ENCODE results near the gene ACTRT3. TPM values are rescaled to one million over a fixed set of nuclear protein-coding genes. Genes with fewer than 3 reads are reported as not detected.
"Not testable (repeated sequence)": the region's sequence is repeated elsewhere in the genome, so short reads cannot be mapped to it uniquely, and the experiment has no call there.

The ACTRT3 gene
- total and polyA plus RNA-seq, 4 experiments from 2014 or later: 0.09 to 0.17 TPM; not detected in 2

DNA sequence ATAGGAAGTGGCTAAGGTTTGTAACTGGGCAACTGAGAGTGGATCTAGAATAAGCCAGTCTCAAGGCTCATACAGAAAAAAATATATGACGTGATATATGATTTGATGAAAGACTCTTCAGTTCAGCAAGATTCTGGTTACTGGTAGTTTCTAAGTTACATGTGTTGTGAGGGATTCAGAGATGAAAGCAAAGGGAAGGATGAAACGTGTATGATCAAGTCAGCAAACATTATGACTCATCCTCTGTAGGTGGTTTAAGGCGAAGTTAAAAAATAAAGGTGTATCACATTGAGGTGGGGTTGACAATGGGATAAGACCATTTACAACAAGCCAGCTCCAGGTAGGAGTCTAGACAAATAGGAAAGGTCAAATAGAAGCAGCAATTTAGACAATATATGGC is 20.7 kb downstream of the ACTRT3 start:
- intact Hi-C loops (cut with micrococcal nuclease): loop anchor here (10.0 kb wide), 1 partner anchor 884 kb away; no protein-coding TSS in a partner anchor
- Histone ChIP-seq H3K4me1 (ENCODE audit: insufficient read depth, low read length) (no peaks in the 10 kb centered on the region), H3K36me3 (ENCODE audit: insufficient read depth, low read length) (no peaks in the 10 kb centered on the region), H3K4me3 (ENCODE audit: low read length in 2 of 2) (no peak overlapping the region), H3K27me3 (ENCODE audit: insufficient read depth, low read length) (no peaks in the 10 kb centered on the region), H3K9me3 (ENCODE audit: control insufficient read depth in 1 of 2, low read length in 2 of 2) (no peaks in the 10 kb centered on the region), H3K27ac (ENCODE audit: low read depth, low read length) (no peak overlapping the region)
- Mint-ChIP-seq H3K36me3 (no peaks in the 10 kb centered on the region), H3K27me3 (peaks cover 29 to 31% of the 10 kb centered on the region in 2 donors), H3K9me3 (no peaks in the 10 kb centered on the region), H3K4me1 (peaks cover 0 to 4% (median 0%) of the 10 kb centered on the region in 4 donors), H3K27ac (no peak overlapping the region), H3K4me3 (no peak overlapping the region)
- DNase-seq: no peak
- ChIA-PET CTCF (ENCODE audit: partially characterized antibody) (no interaction called here), POLR2A (ENCODE audit: partially characterized antibody) (no interaction called here)

GRCh38 chr3:169746924-169747323 is 22.4 kb downstream of the ACTRT3 start:
- no peaks in the 10 kb centered on the region for H3K36me3 ChIP-seq (ENCODE audit: insufficient read depth, low read length)
- no peak overlapping the region for H3K4me3 Mint-ChIP-seq
- POLR2A ChIA-PET (ENCODE audit: partially characterized antibody): no interaction called here
- peaks cover 0 to 4% (median 0%) of the 10 kb centered on the region in 4 donors for H3K4me1 Mint-ChIP-seq
- H3K36me3 Mint-ChIP-seq: no peaks in the 10 kb centered on the region
- intact Hi-C loops (cut with micrococcal nuclease): loop anchor here (10.0 kb wide), 1 partner anchor 882 kb away; no protein-coding TSS in a partner anchor
- H3K9me3 Mint-ChIP-seq: no peaks in the 10 kb centered on the region
- no peaks in the 10 kb centered on the region for H3K9me3 ChIP-seq (ENCODE audit: control insufficient read depth in 1 of 2, low read length in 2 of 2)
- H3K27ac ChIP-seq (ENCODE audit: low read depth, low read length): no peak overlapping the region
- no peaks in the 10 kb centered on the region for H3K27me3 ChIP-seq (ENCODE audit: insufficient read depth, low read length)
- DNase-seq: no peak
- CTCF ChIA-PET (ENCODE audit: partially characterized antibody): no interaction called here
- H3K27ac Mint-ChIP-seq: no peak overlapping the region
- H3K27me3 Mint-ChIP-seq: peaks cover 25 to 30% of the 10 kb centered on the region in 2 donors
- no peaks in the 10 kb centered on the region for H3K4me1 ChIP-seq (ENCODE audit: insufficient read depth, low read length)
- no peak overlapping the region for H3K4me3 ChIP-seq (ENCODE audit: low read length in 2 of 2)

DNA sequence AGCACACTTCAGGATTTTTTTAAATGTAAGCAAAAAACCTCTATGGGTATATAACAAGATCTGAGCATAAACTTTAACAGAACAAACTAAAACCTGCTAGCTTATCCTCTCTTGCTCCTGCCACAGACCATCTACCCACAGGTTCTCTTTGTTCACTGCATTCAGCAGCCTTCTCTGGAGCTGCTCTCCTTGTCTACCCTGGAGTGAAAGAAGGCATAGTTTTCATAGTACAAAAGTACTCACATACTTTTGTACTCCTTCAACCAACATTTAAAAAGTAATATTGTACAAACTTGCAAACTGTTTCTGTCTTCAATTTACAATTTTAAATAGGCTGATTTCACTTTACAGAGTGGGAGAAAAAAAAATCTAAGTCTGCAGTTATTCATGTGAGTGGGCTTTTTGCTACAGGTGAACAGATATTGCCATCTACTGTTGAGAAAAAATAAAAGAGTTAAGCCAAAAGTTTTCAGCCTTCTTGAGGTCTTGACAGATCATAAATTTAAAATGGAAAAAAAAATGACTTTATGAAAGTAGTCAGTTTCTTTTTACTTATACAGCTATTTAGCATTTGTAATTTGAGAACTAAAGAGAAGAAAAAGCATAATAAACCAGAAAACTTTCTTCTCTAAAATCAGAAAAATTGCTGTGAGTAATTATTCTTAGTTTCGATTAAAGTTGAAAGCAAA is 24.9 kb downstream of the ACTRT3 start:
- DNase-seq: no peak
- Histone ChIP-seq H3K9me3 (ENCODE audit: control insufficient read depth in 1 of 2, low read length in 2 of 2) (no peaks in the 10 kb centered on the region), H3K4me1 (ENCODE audit: insufficient read depth, low read length) (no peaks in the 10 kb centered on the region), H3K4me3 (ENCODE audit: low read length in 2 of 2) (no peak overlapping the region), H3K36me3 (ENCODE audit: insufficient read depth, low read length) (no peaks in the 10 kb centered on the region), H3K27ac (ENCODE audit: low read depth, low read length) (no peak overlapping the region), H3K27me3 (ENCODE audit: insufficient read depth, low read length) (no peaks in the 10 kb centered on the region)
- Mint-ChIP-seq H3K27me3 (peaks cover 23 to 29% of the 10 kb centered on the region in 2 donors), H3K36me3 (no peaks in the 10 kb centered on the region), H3K4me3 (no peak overlapping the region), H3K9me3 (no peaks in the 10 kb centered on the region), H3K4me1 (peaks cover 0 to 4% (median 0%) of the 10 kb centered on the region in 4 donors), H3K27ac (no peak overlapping the region)
- ChIA-PET POLR2A (ENCODE audit: partially characterized antibody) (no interaction called here), CTCF (ENCODE audit: partially characterized antibody) (interaction anchor here (1.2 to 1.9 kb wide), 2 partner anchors 597 to 879 kb away, joined by 4 to 5 read pairs; no protein-coding TSS in a partner anchor)
- intact Hi-C loops (cut with micrococcal nuclease): loop anchor here (5.0 to 10.0 kb wide), 2 partner anchors 597 to 880 kb away; no protein-coding TSS in a partner anchor

GRCh38 chr3:169739067-169739466 is 30.3 kb downstream of the ACTRT3 start:
- H3K4me1 Mint-ChIP-seq: no peaks in the 10 kb centered on the region
- Histone ChIP-seq H3K27me3 (ENCODE audit: insufficient read depth, low read length) (no peaks in the 10 kb centered on the region), H3K4me1 (ENCODE audit: insufficient read depth, low read length) (no peaks in the 10 kb centered on the region), H3K36me3 (ENCODE audit: insufficient read depth, low read length) (no peaks in the 10 kb centered on the region), H3K4me3 (ENCODE audit: low read length in 2 of 2) (no peak overlapping the region), H3K27ac (ENCODE audit: low read depth, low read length) (no peak overlapping the region), H3K9me3 (ENCODE audit: control insufficient read depth in 1 of 2, low read length in 2 of 2) (no peaks in the 10 kb centered on the region)
- CTCF ChIA-PET (ENCODE audit: partially characterized antibody): no interaction called here
- H3K27ac Mint-ChIP-seq: no peak overlapping the region
- intact Hi-C loops (cut with micrococcal nuclease): no loop called here
- POLR2A ChIA-PET (ENCODE audit: partially characterized antibody): interaction anchor here (0.8 kb wide), 1 partner anchor 25 kb away, joined by 3 read pairs; no protein-coding TSS in a partner anchor
- peaks cover 4 to 30% (median 16%) of the 10 kb centered on the region in 8 donors for H3K9me3 Mint-ChIP-seq
- DNase-seq: no peak
- H3K36me3 Mint-ChIP-seq: peaks cover 0 to 1% of the 10 kb centered on the region in 2 donors
- no peak overlapping the region for H3K4me3 Mint-ChIP-seq
- H3K27me3 Mint-ChIP-seq: peaks cover 10 to 12% of the 10 kb centered on the region in 2 donors

- H3K4me3 Mint-ChIP-seq; H3K36me3 ChIP-seq (ENCODE audit: insufficient read depth, low read length); POLR2A ChIA-PET (ENCODE audit: partially characterized antibody); H3K36me3 Mint-ChIP-seq; H3K27ac Mint-ChIP-seq; H3K4me1 Mint-ChIP-seq; H3K27me3 ChIP-seq (ENCODE audit: insufficient read depth, low read length); DNase-seq; intact Hi-C loops (cut with micrococcal nuclease); H3K4me3 ChIP-seq (ENCODE audit: low read length in 2 of 2); H3K4me1 ChIP-seq (ENCODE audit: insufficient read depth, low read length); H3K27ac ChIP-seq (ENCODE audit: low read depth, low read length); H3K9me3 ChIP-seq (ENCODE audit: control insufficient read depth in 1 of 2, low read length in 2 of 2): not testable (repeated sequence)
- Mint-ChIP-seq H3K27me3 (peaks cover 38 to 42% of the 10 kb centered on the region in 2 donors), H3K9me3 (peaks cover 11 to 64% (median 39%) of the 10 kb centered on the region in 8 donors)
- CTCF ChIA-PET (ENCODE audit: partially characterized antibody): interaction anchor here (0.6 to 1.6 kb wide), 2 partner anchors 583 to 1080 kb away, joined by 3 to 4 read pairs; no protein-coding TSS in a partner anchor
Measured at GRCh38 chr3:169731857-169732256, 37.5 kb downstream of the ACTRT3 start.

- Mint-ChIP-seq H3K27ac (no peak overlapping the region), H3K27me3 (peaks cover 17 to 27% of the 10 kb centered on the region in 2 donors), H3K9me3 (peaks cover 0 to 20% (median 10%) of the 10 kb centered on the region in 8 donors), H3K4me1 (no peaks in the 10 kb centered on the region), H3K36me3 (no peaks in the 10 kb centered on the region), H3K4me3 (no peak overlapping the region)
- Histone ChIP-seq H3K36me3 (ENCODE audit: insufficient read depth, low read length) (no peaks in the 10 kb centered on the region), H3K9me3 (ENCODE audit: control insufficient read depth in 1 of 2, low read length in 2 of 2) (no peaks in the 10 kb centered on the region), H3K4me1 (ENCODE audit: insufficient read depth, low read length) (no peaks in the 10 kb centered on the region), H3K27me3 (ENCODE audit: insufficient read depth, low read length) (no peaks in the 10 kb centered on the region), H3K27ac (ENCODE audit: low read depth, low read length) (no peak overlapping the region), H3K4me3 (ENCODE audit: low read length in 2 of 2) (no peak overlapping the region)
- ChIA-PET POLR2A (ENCODE audit: partially characterized antibody) (no interaction called here), CTCF (ENCODE audit: partially characterized antibody) (no interaction called here)
- no peak for DNase-seq
- intact Hi-C loops (cut with micrococcal nuclease): no loop called here
Measured at GRCh38 chr3:169722724-169723123, 46.6 kb downstream of the ACTRT3 start.

DNA sequence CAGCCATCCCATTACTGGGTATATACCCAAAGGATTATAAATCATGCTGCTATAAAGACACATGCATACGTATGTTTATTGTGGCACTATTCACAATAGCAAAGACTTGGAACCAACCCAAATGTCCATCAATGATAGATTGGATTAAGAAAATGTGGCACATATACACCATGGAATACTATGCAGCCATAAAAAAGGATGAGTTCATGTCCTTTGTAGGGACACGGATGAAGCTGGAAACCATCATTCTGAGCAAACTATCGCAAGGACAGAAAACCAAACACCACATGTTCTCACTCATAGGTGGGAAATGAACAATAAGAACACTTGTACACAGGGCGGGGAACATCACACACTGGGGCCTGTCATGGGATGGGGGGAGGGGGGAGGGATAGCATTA is 50.9 kb downstream of the ACTRT3 start:
- intact Hi-C loops (cut with micrococcal nuclease); DNase-seq; CTCF ChIA-PET (ENCODE audit: partially characterized antibody); POLR2A ChIA-PET (ENCODE audit: partially characterized antibody); H3K4me1 ChIP-seq (ENCODE audit: insufficient read depth, low read length); H3K36me3 Mint-ChIP-seq; H3K36me3 ChIP-seq (ENCODE audit: insufficient read depth, low read length); H3K4me3 ChIP-seq (ENCODE audit: low read length in 2 of 2); H3K4me1 Mint-ChIP-seq; H3K4me3 Mint-ChIP-seq; H3K9me3 ChIP-seq (ENCODE audit: control insufficient read depth in 1 of 2, low read length in 2 of 2); H3K27ac Mint-ChIP-seq; H3K27me3 ChIP-seq (ENCODE audit: insufficient read depth, low read length); H3K27ac ChIP-seq (ENCODE audit: low read depth, low read length): not testable (repeated sequence)
- H3K27me3 Mint-ChIP-seq: peaks cover 25 to 35% of the 10 kb centered on the region in 2 donors
- H3K9me3 Mint-ChIP-seq: peaks cover 0 to 20% (median 12%) of the 10 kb centered on the region in 8 donors

All from CD4-positive, alpha-beta memory T cell (primary cell).